GM18870 (cell line): ENCODE data around the gene ARFGAP3.

ENCODE experiments used
- ATAC-seq: cut with Tn5 transposase; IDR thresholded peaks from one replicate; pipeline ENCODE4 v1.9.1; 2021; ENCODE audit warnings: moderate library complexity; ENCODE audit not compliant: unreplicated experiment

ARFGAP3 gene

GRCh38 chr22:42825796-42826195 lies 31.3 kb downstream of the ARFGAP3 start:
- ATAC-seq = no peak

- no peak for ATAC-seq
Observed at GRCh38 chr22:42821386-42821785, 35.7 kb downstream of the ARFGAP3 start.

GRCh38 chr22:42820045-42820763 lies 36.9 kb downstream of the ARFGAP3 start:
- no peak for ATAC-seq

- no peak for ATAC-seq
Observed at GRCh38 chr22:42819412-42820044, 37.5 kb downstream of the ARFGAP3 start.

- ATAC-seq = no peak
Observed at GRCh38 chr22:42817556-42817955, 39.5 kb downstream of the ARFGAP3 start.

- ATAC-seq = no peak
Observed at GRCh38 chr22:42816336-42816735, 40.7 kb downstream of the ARFGAP3 start.

- no peak for ATAC-seq
Observed at GRCh38 chr22:42814616-42815015, 42.5 kb downstream of the ARFGAP3 start.

- ATAC-seq = no peak
Observed at GRCh38 chr22:42814215-42814614, 42.9 kb downstream of the ARFGAP3 start.

GRCh38 chr22:42813501-42813900 lies 43.6 kb downstream of the ARFGAP3 start:
- no peak for ATAC-seq

GRCh38 chr22:42811459-42811858 lies 45.6 kb downstream of the ARFGAP3 start:
- ATAC-seq = no peak

- no peak for ATAC-seq
Observed at GRCh38 chr22:42808521-42808920, 48.6 kb downstream of the ARFGAP3 start.

- no peak for ATAC-seq
Observed at GRCh38 chr22:42807185-42807584, 49.9 kb downstream of the ARFGAP3 start.

- ATAC-seq = no peak
Observed at GRCh38 chr22:42805998-42806830, 50.9 kb downstream of the ARFGAP3 start.

GRCh38 chr22:42805016-42805997 lies 51.8 kb downstream of the ARFGAP3 start:
- no peak for ATAC-seq

- no peak for ATAC-seq
Observed at GRCh38 chr22:42803389-42803788, 53.7 kb downstream of the ARFGAP3 start.

GRCh38 chr22:42801252-42802080 lies 55.6 kb downstream of the ARFGAP3 start:
- ATAC-seq = no peak

GRCh38 chr22:42800451-42801251 lies 56.4 kb downstream of the ARFGAP3 start:
- ATAC-seq = no peak

- no peak for ATAC-seq
Observed at GRCh38 chr22:42799461-42800405, 57.3 kb downstream of the ARFGAP3 start.
